SK-N-MC (cell line): ENCODE measurements around the gene TPD52L1.

Source experiments
- EZH2 ChIP-seq: fragments of 200-600 bp; sonication (generic); IDR thresholded peaks from one replicate; pipeline ENCODE4 v1.6.1; 2017; ENCODE audit warnings: antibody characterized with exemption
- POLR2AphosphoS5 ChIP-seq: IDR thresholded peaks from 2 replicates; pipeline ENCODE4 v1.6.1; 2012; ENCODE audit warnings: mild to moderate bottlenecking, low read depth, low read length, borderline replicate concordance

DNA sequence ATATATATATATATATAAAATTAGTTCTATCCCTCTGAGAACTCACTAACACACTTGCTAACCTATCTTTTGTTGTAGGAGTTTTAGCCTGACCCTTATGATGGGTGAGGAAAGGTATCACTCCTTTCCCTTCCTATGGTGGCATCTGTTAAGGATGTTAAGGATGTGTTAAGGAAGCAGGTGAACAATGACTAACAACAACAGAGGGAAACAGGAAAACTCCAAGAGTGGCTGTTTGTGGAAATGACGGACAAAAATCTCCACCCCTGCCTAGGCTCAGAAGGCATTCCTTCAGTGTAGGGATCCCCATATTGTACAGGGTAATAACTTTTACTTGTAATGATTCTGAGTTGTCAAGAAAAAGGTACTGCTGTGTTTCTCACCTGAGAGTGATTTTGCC, 8.8 kb upstream of the TPD52L1 start:
- TF ChIP-seq POLR2AphosphoS5 (no peak), EZH2 (no peak)
